ENCODE measurements around the gene DIO2. TPM values are rescaled to one million over a fixed set of nuclear protein-coding genes. Genes with fewer than 3 reads are reported as not detected.

DIO2 gene
- total RNA-seq, 1 donor from 2014 or later: 0.51 TPM

GRCh38 chr14:80167793-80168448 is 43.4 kb downstream of the DIO2 start:
- DNase-seq: no peak

DNA sequence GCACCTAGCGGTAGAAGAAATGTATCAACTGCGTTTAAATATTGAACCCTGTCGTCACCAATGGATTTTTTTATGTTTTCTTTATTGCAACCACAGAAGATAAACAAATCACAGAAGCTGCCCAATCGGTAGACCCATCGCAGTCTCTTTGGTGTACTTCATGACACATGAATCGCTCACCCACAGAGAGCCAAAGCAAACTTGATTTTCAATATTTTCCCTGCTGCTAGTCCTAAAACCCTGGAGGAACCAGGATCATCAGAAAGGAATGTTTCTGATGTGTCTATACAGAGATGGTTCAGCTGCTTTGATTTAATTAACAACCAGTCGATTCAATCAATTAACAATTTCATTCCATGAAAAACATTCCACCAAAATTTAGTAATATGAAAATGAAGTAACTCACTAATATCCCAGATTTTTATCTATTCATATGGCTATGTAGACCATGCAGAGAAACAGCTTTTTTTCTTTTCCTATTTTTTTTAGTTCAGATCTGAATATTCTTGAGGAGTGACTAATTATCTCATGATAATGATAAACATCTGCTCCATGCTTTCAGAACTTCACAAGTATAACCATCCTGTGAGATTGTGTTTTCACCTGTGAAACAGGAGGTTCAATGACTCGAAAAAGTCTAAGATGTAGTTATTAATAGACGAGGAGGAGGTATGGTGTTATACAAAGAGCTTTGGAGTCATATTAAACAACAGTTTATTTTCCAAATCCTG is 46.1 kb downstream of the DIO2 start:
- DNase-seq: no peak

GRCh38 chr14:80152763-80153162 is 58.5 kb downstream of the DIO2 start:
- no peak for DNase-seq

GRCh38 chr14:80152166-80152565 is 59.1 kb downstream of the DIO2 start:
- no peak for DNase-seq

DNA sequence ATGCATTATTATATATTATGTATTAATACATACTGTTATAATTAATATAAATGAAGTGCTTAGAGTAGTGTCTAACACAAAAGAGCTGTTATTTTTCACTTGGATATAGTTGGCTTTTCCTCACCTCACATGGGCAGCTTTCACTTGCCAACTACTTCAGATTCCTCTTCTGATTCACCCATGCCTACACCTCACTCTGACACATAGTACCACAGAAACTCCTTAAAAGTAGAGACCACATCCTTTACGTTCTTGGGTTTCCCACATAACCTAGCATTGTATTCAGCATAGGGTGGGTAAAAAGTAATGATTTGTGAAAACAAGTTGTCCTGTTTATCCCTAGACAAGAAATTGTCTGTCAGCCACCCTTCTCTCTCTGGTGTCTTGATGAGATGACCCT is 61.0 kb downstream of the DIO2 start:
- no peak for DNase-seq
